Upper lobe of right lung (tissue), 1 donor: ENCODE data around the gene ACO1. TPM values are rescaled to one million over a fixed set of nuclear protein-coding genes. Genes with fewer than 3 reads are reported as not detected.

ENCODE experiments used
- ATAC-seq: fragments of 200-7000 bp; cut with Tn5 transposase; one replicate; pipeline ENCODE4 v1.9.1; 2020; ENCODE audit warnings: mild to moderate bottlenecking, moderate library complexity
- DNase-seq: peaks from one replicate; pipeline ENCODE4 v3.0.0-alpha.2; 2020
- H3K27ac ChIP-seq: fragments of 200-600 bp; one replicate; pipeline ENCODE4 v1.8.0; 2022
- H3K27me3 ChIP-seq: fragments of 200-600 bp; one replicate; pipeline ENCODE4 v1.8.0; 2022; ENCODE audit warnings: mild to moderate bottlenecking
- H3K36me3 ChIP-seq: fragments of 200-600 bp; one replicate; pipeline ENCODE4 v1.8.0; 2022
- H3K4me1 ChIP-seq: fragments of 200-600 bp; one replicate; pipeline ENCODE4 v1.8.0; 2022
- H3K4me3 ChIP-seq: fragments of 200-600 bp; one replicate; pipeline ENCODE4 v1.8.0; 2022; ENCODE audit warnings: mild to moderate bottlenecking
- H3K9me3 ChIP-seq: fragments of 200-600 bp; one replicate; pipeline ENCODE4 v1.8.0; 2022
- intact Hi-C: fragments of 100-400 bp; cut with DNase I; formaldehyde crosslinking; loops from one replicate; pipeline ENCODE4 v1.11.0; 2022
- total RNA-seq: library from RNA; stranded (reverse); fragmentation: NEBNext Ultra II Directional; extraction: Animal tissue kit (Norgen Biotek cat#: 25700); gene quantifications from one replicate; pipeline ENCODE4 v1.2.1, GENCODE V29; 2021
- TF ChIP-seq, protein P1 (sequence below): fragments of 200-600 bp; IDR thresholded peaks from one replicate; pipeline ENCODE4 v1.8.0; 2022; ENCODE audit warnings: antibody characterized with exemption
- donor health status: DM: no; HTN: yes; CAD: no; lungs with severe emphysema.

The ACO1 gene
- total RNA-seq, 1 donor from 2014 or later = 32.9 TPM

DNA sequence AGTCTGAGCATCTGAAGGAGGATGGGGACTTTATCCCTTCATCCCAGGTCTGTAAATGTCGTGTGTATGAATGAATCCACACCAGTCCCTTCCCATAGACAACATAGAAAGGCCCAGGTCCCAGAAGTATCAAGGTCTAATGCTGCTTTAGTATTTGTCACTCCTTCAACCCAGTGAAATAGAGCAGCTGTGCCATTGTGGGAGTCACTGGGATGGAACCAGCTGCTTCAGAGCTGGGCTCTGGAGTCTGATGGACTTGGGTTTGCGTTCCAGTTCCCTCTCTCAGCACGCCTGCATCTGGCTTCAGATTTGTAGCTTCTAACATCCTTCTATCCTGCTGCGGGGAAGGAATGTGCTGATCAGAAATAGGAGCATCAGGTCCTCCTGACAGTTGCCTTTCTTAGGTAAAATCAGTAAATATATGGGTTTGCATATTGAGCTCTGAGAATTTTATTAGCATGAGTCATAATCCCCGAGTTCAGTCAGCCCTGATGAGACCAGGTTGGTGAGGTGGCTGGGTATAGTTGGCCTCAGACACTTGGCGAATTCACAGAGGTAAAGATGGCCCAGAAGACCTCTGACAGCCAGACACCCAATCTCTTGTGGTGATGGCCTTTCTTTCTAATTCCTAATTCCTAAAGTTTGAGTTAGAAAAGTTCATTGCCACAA, 10.1 kb downstream of the ACO1 start:
- Histone ChIP-seq H3K27me3 (no peaks in the 10 kb centered on the region), H3K36me3 (no peaks in the 10 kb centered on the region)

GRCh38 chr9:32395510-32396216, 11.2 kb downstream of the ACO1 start:
- H3K27ac ChIP-seq = peak overlapping the region; percentile 39
- no peak overlapping the region for H3K4me3 ChIP-seq
- DNase-seq = no peak
- H3K9me3 ChIP-seq = no peaks in the 10 kb centered on the region
- H3K36me3 ChIP-seq = no peaks in the 10 kb centered on the region
- no peaks in the 10 kb centered on the region for H3K27me3 ChIP-seq
- H3K4me1 ChIP-seq = peaks cover 9% of the 10 kb centered on the region
- intact Hi-C loops = no loop called here
- ATAC-seq = peak; percentile 80
- TF ChIP-seq, protein P1, sequence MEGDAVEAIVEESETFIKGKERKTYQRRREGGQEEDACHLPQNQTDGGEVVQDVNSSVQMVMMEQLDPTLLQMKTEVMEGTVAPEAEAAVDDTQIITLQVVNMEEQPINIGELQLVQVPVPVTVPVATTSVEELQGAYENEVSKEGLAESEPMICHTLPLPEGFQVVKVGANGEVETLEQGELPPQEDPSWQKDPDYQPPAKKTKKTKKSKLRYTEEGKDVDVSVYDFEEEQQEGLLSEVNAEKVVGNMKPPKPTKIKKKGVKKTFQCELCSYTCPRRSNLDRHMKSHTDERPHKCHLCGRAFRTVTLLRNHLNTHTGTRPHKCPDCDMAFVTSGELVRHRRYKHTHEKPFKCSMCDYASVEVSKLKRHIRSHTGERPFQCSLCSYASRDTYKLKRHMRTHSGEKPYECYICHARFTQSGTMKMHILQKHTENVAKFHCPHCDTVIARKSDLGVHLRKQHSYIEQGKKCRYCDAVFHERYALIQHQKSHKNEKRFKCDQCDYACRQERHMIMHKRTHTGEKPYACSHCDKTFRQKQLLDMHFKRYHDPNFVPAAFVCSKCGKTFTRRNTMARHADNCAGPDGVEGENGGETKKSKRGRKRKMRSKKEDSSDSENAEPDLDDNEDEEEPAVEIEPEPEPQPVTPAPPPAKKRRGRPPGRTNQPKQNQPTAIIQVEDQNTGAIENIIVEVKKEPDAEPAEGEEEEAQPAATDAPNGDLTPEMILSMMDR = peak; percentile 11

More for the DNA sequence above, 10.1 kb downstream of the ACO1 start:
- TF ChIP-seq, protein P1 = no peak
- ATAC-seq (no peak), DNase-seq (no peak)
- peaks cover 8% of the 10 kb centered on the region for H3K4me1 ChIP-seq
- no peak overlapping the region for H3K27ac ChIP-seq
- intact Hi-C loops = no loop called here
- no peak overlapping the region for H3K4me3 ChIP-seq
- H3K9me3 ChIP-seq = no peaks in the 10 kb centered on the region

DNA sequence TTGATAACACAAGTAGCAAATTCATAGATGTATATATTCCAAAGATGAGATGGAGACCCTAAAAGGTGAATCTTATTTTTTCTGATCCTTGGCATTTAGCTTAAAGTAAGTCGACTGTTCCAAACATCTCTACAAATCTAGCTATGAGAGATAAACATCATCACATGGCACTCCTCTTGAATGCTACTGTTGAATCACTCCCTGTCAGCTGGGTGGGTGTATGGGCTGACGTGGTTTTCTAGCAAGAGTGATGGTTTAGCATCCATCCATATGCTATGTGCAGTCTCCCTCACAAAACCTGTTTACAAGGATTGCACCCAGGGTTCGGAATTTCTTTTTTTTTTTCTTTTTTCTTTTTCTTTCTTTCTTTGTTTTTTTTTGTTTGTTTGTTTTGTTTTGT, 13.8 kb downstream of the ACO1 start:
- no peak for ATAC-seq
- Histone ChIP-seq H3K9me3 (no peaks in the 10 kb centered on the region), H3K27ac (no peak overlapping the region), H3K4me3 (no peak overlapping the region), H3K27me3 (no peaks in the 10 kb centered on the region), H3K36me3 (no peaks in the 10 kb centered on the region), H3K4me1 (peaks cover 9% of the 10 kb centered on the region)
- DNase-seq = no peak
- TF ChIP-seq, protein P1 = no peak
- intact Hi-C loops = no loop called here

GRCh38 chr9:32399110-32399815, 14.8 kb downstream of the ACO1 start:
- Histone ChIP-seq H3K27ac (no peak overlapping the region), H3K4me1 (peaks cover 9% of the 10 kb centered on the region), H3K4me3 (no peak overlapping the region), H3K9me3 (no peaks in the 10 kb centered on the region), H3K36me3 (no peaks in the 10 kb centered on the region), H3K27me3 (no peaks in the 10 kb centered on the region)
- DNase-seq (no peak), ATAC-seq (peak; percentile 46)
- intact Hi-C loops = no loop called here
- TF ChIP-seq, protein P1 = no peak

- intact Hi-C loops = no loop called here
- no peak for ATAC-seq
- H3K27ac ChIP-seq = no peak overlapping the region
Observed at GRCh38 chr9:32401488-32401887, 17.0 kb downstream of the ACO1 start.

More at GRCh38 chr9:32401488-32401887, 17.0 kb downstream of the ACO1 start:
- Histone ChIP-seq H3K27me3 (no peaks in the 10 kb centered on the region), H3K4me1 (peaks cover 9% of the 10 kb centered on the region), H3K36me3 (peaks cover 11% of the 10 kb centered on the region), H3K9me3 (no peaks in the 10 kb centered on the region), H3K4me3 (no peak overlapping the region)
- DNase-seq = no peak
- TF ChIP-seq, protein P1 = no peak
